ENCODE results near the gene NKX1-1.

Gene NKX1-1

DNA sequence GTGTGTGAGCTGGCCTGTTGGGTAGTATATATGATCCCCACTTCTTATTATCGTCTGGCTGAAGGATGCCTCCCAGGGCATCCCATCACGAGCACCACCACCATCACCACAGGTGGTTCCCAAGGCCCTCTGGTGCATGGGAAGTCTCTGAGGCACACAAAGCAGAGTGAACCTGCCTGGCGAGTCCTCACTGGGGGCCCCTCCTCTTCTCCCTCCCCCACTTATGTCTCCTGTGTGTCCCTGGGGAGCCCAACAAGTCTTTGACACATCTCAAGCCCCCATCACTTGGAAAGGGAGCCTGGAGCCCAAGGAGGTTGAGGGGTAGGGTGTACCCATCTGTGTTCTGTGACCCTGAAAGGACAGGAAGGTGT lies 45.5 kb upstream of the NKX1-1 start:
- TF ChIP-seq EZH2phosphoT487 (IDR thresholded peaks at IDR 0.05; ENCODE audit: borderline replicate concordance, low read length) = no peak
- TF ChIP-seq, protein P1, sequence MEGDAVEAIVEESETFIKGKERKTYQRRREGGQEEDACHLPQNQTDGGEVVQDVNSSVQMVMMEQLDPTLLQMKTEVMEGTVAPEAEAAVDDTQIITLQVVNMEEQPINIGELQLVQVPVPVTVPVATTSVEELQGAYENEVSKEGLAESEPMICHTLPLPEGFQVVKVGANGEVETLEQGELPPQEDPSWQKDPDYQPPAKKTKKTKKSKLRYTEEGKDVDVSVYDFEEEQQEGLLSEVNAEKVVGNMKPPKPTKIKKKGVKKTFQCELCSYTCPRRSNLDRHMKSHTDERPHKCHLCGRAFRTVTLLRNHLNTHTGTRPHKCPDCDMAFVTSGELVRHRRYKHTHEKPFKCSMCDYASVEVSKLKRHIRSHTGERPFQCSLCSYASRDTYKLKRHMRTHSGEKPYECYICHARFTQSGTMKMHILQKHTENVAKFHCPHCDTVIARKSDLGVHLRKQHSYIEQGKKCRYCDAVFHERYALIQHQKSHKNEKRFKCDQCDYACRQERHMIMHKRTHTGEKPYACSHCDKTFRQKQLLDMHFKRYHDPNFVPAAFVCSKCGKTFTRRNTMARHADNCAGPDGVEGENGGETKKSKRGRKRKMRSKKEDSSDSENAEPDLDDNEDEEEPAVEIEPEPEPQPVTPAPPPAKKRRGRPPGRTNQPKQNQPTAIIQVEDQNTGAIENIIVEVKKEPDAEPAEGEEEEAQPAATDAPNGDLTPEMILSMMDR (IDR thresholded peaks at IDR 0.05; ENCODE audit: low read depth, low read length, poor library complexity, severe bottlenecking) = no peak
- H3K36me3 ChIP-seq (ENCODE audit: control insufficient read depth, low read length) = no peaks in the 10 kb centered on the region
- H4K20me1 ChIP-seq (ENCODE audit: control insufficient read depth, insufficient read depth, low read depth, low read length) = no peaks in the 10 kb centered on the region
- no peak overlapping the region for H3K4me2 ChIP-seq (ENCODE audit: low read length)
- no peaks in the 10 kb centered on the region for H3K27me3 ChIP-seq (ENCODE audit: control insufficient read depth, low read length)
- no peaks in the 10 kb centered on the region for H3K4me1 ChIP-seq (ENCODE audit: control insufficient read depth, low read length)
- H3K9me2 ChIP-seq (replicated peaks; ENCODE audit: control insufficient read depth, low read length) = no peaks in the 10 kb centered on the region
- H3F3A ChIP-seq (ENCODE audit: control insufficient read depth, insufficient read depth) = no peaks in the 10 kb centered on the region
- H3K27ac ChIP-seq (ENCODE audit: low read depth, low read length) = no peak overlapping the region
- H3K79me2 ChIP-seq (ENCODE audit: control insufficient read depth, low read length) = no peaks in the 10 kb centered on the region
- H3K9me3 ChIP-seq (ENCODE audit: control insufficient read depth, insufficient read depth, low read length) = peaks cover 29% of the 10 kb centered on the region; the same call in 1 of the 2 replicates
- H3K4me3 ChIP-seq (ENCODE audit: low read length) = no peak overlapping the region

DNA sequence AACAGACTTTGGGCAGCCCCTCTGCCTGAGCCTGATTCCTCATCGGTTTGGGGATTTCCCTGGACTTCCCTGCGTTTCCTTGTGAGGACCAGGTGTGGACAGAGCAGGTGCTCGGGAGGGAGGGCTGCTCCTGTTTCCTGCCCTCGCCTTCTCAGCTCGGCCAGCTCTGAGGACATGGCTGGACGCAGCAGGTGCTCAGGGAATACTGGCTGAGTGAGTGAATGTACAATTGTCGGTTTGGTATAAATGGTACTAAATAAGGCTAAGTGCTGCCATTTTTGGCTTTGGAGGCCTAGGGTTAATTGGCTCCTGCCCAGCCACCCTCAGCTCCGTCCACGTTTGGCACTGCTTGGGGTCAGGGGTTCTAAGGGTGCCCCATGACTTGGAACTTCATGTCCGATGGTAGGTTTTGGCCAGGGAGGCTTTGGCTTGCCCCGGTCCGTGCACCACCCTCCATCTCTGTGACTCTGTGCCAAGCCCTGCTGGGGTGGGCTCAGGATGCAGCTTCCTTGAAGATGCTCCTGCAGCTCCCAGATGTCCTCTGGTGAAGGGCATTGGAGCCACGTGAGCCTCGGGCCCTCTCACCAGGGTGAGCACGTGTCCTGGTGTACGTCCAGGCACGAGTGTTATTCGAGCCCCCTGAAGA lies 45.0 kb upstream of the NKX1-1 start:
- Histone ChIP-seq H3K27ac (ENCODE audit: low read depth, low read length) (no peak overlapping the region), H3K36me3 (ENCODE audit: control insufficient read depth, low read length) (no peaks in the 10 kb centered on the region), H4K20me1 (ENCODE audit: control insufficient read depth, insufficient read depth, low read depth, low read length) (no peaks in the 10 kb centered on the region), H3K27me3 (ENCODE audit: control insufficient read depth, low read length) (no peaks in the 10 kb centered on the region), H3K9me2 (replicated peaks; ENCODE audit: control insufficient read depth, low read length) (no peaks in the 10 kb centered on the region), H3K9me3 (ENCODE audit: control insufficient read depth, insufficient read depth, low read length) (peaks cover 29% of the 10 kb centered on the region; the same call in 1 of the 2 replicates), H3K4me1 (ENCODE audit: control insufficient read depth, low read length) (no peaks in the 10 kb centered on the region), H3F3A (ENCODE audit: control insufficient read depth, insufficient read depth) (no peaks in the 10 kb centered on the region), H3K79me2 (ENCODE audit: control insufficient read depth, low read length) (no peaks in the 10 kb centered on the region), H3K4me2 (ENCODE audit: low read length) (no peak overlapping the region), H3K4me3 (ENCODE audit: low read length) (no peak overlapping the region)
- no peak for TF ChIP-seq EZH2phosphoT487 (IDR thresholded peaks at IDR 0.05; ENCODE audit: borderline replicate concordance, low read length)
- TF ChIP-seq, protein P1 (IDR thresholded peaks at IDR 0.05; ENCODE audit: low read depth, low read length, poor library complexity, severe bottlenecking) = no peak

DNA sequence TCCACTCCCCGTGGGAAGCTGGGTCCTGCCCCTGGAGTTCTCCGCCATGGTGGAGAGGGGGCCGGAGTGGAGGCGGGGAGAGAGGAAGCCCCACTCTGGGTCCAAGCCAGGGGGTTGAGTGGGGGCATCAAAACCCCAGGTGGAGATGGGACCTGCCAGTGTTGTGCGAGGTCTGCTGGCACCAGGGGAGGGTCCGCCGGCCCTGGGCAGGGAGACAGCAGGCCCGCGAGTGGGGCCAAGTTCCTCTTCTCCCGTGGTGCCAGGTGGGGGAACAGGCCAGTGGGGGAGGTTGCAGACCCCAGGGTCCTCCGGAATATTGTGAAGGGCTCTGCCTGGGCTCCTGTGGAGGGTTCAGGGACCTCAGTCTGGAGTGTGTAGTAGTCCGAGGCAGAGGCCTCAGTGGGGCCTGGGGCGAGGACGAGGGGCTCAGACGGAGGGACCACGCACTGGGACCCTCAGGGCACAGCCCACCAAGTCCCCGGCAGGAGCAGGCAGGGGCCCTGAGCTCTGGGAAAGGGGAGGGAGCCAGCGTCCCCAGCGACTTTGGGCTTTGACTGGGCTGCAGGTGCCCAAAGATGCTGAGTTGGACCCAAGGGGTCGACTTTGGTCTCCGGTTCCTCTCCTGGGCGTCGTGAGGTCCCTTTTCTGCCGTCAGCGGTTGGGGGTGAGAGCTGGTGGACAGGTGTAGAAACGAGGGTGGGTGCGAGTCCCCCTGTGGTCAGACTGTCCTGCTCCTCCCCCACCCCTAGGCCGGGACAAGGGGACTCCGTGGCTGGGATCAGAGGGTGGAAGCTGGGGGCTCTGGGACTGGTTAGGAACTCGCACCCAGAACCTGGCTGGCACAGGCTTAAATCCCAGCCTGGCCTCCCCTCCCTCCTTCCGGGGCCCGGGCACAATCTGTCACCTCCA lies 43.8 kb upstream of the NKX1-1 start:
- Histone ChIP-seq H3K27ac (ENCODE audit: low read depth, low read length) (no peak overlapping the region), H3K9me3 (ENCODE audit: control insufficient read depth, insufficient read depth, low read length) (peaks cover 29% of the 10 kb centered on the region; the same call in 1 of the 2 replicates), H3K4me3 (ENCODE audit: low read length) (no peak overlapping the region), H4K20me1 (ENCODE audit: control insufficient read depth, insufficient read depth, low read depth, low read length) (no peaks in the 10 kb centered on the region), H3K4me1 (ENCODE audit: control insufficient read depth, low read length) (no peaks in the 10 kb centered on the region), H3K9me2 (replicated peaks; ENCODE audit: control insufficient read depth, low read length) (no peaks in the 10 kb centered on the region), H3K79me2 (ENCODE audit: control insufficient read depth, low read length) (no peaks in the 10 kb centered on the region), H3K4me2 (ENCODE audit: low read length) (no peak overlapping the region), H3K36me3 (ENCODE audit: control insufficient read depth, low read length) (no peaks in the 10 kb centered on the region), H3K27me3 (ENCODE audit: control insufficient read depth, low read length) (no peaks in the 10 kb centered on the region), H3F3A (ENCODE audit: control insufficient read depth, insufficient read depth) (no peaks in the 10 kb centered on the region)
- TF ChIP-seq, protein P1 (IDR thresholded peaks at IDR 0.05; ENCODE audit: low read depth, low read length, poor library complexity, severe bottlenecking) = no peak
- no peak for TF ChIP-seq EZH2phosphoT487 (IDR thresholded peaks at IDR 0.05; ENCODE audit: borderline replicate concordance, low read length)
